ENCODE data around the gene ELK1.

GRCh38 chrX:47687263-47687662 lies 36.9 kb upstream of the ELK1 start:
- TF ChIP-seq CTCF (conservative IDR thresholded peaks at IDR 0.05; ENCODE audit: low read depth, low read length) = no peak
- TF ChIP-seq EZH2 (IDR thresholded peaks at IDR 0.05; ENCODE audit: borderline replicate concordance, low read depth, low read length, poor library complexity, severe bottlenecking) = no peak

Data from A673 (cell line).